HG02840 (cell line): ENCODE data around the gene DUSP10.

Experiments used
- ATAC-seq: cut with Tn5 transposase; IDR thresholded peaks from one replicate; pipeline ENCODE4 v1.9.1; 2021; ENCODE audit warnings: mild to moderate bottlenecking, moderate library complexity, moderate number of reproducible peaks; ENCODE audit not compliant: unreplicated experiment, low FRiP score

Gene DUSP10

DNA sequence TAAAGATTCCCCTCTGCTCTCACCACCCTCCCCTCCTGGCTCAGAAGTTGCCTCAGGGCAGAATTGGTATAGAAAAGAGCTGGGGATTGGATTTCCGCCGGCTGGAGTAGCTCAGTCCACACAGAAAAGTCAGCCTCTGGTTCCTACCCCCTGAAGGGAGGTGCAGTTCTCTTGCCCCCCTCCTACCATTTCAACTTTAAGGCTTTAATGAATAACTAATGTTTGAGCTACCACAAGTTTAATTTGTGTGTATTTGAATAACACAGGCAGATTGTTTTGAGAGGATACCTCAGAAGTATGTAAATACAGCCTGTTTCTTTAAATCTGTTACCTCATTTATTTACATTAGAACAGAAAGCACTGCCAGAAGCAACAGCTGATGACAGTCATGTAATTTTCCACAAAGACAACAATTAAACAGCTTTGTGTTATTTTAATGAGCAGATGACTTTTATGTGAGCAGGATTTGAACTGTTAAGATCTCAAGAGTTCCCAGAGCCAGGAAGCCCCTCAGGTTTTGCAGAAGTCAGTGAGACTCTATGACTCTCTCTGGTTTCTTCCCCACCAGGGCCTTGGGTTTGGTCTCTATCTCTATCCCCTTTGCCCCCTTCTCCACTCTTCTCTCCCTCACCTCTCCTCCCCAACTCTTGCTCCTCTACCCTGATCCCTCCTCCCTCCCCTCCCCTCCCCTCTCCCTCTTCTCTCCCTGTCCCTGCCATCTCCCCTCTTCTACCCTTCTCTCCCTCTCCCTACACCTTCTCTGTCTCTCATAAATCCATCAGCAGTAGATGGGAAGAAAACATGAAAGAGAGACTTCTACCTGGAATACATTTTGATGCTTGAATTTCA, 26.3 kb downstream of the DUSP10 start:
- ATAC-seq = no peak

DNA sequence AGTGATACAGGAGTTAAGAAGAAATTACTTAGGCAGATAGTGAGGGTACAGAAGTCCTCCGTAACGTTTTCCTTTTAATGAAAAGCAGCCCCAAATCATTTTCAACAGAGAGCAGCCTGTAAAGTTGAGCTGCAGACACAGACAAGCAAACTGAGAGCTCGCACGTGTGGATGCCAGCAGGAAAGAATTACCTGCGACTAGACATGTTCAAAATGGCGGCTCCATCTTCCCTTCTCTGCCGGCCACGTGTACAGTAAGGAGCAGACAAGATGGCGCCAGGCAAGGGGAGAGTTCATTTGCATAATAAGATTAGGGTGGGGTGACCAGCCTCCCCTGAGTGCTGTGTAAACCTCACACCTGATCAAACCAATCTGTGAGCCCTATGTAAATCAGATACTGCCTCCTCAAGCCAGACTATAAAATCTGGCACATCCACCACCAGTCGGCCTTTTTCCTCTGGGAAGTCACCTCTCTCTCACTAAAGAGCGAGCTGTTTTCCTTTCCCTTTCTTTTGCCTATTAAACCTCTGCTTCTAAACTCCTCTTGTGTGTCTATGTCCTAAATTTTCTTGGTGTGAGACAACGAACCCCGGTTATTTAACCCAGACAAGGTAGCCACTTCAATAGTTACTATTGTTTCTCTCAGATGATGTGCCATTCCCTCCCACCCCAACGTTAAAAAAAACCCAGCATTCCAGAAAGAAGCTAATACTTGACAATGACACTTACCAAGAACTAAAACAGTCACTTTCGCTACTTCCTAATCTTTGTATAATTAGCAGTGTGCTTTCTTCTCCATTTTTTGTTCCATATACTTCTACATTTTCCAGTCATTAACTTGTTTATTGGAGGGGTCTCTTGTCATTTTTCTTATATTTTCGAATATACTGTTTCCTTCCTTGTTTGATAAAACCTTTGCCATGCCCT, 27.4 kb downstream of the DUSP10 start:
- ATAC-seq = no peak

DNA sequence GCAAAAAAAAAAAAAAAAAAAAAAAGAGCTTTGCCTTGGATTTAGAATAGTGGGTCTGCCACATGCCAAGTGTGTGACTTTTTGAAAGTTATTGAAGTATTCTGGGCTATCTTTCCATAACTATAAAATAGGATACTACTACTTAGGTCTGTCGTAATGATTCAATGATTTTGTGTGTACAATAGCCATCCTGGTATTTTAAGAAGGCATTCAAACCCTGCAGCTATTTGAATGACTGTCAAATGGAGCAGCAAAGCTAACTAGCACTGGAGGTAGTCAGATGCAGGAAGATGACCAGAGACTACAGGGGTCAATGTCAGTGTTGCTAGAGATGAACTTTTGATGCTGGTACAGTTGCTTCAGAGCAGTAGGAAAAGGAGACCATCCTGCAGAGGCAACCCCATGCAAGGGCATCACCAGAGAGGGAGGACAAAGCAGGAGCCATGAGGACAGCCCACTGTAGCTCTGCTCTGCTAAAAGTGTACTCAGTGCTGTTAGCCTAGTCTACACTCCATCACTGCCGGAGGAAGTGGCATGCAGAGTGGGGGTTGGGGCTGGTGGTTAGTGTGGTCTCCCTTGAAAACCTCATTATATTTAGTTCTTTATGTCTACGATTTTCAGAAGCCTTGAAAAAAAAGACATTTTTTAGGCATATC, 29.0 kb downstream of the DUSP10 start:
- peak; percentile 41 for ATAC-seq

DNA sequence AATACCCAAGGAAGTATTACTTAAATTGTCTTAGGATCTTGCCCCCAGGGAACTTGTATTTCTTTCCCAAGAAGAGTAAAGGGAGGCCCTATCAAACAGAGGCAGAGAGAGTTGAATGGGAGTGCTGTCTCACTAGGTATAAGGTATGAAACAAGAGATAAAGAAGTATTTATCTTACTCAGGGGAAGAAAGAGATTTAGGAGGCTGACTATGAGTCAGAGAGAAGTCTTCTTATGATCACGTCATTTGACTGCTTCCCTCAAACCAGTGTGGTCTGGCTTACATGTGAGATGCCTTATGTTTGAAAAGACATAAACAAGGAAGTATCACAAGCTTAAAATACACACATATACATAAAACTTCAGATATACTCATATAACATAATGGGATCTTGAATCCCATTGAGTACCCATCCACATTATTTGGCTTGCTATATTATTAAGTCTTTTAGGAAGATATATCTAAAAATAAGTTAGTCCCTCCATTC, 29.6 kb downstream of the DUSP10 start:
- ATAC-seq = peak; percentile 47

DNA sequence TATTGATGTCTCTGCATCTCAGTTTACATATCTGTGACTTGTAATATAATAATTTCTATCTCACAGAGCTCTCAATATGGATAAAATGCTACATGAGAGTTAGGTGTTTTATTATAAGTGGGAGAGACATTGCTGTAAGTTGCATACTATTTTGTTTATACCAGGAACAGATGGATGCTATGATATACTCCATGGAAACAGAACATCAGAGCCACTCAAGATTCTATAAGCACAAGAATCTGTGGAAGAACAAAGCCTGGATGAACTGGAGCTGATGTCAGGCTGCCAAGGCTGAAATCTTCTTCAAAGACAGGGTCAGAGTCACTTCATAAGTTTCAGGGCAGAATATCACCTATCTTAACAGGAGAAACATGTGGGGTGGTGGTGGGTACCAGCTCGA, 30.2 kb downstream of the DUSP10 start:
- ATAC-seq = no peak

DNA sequence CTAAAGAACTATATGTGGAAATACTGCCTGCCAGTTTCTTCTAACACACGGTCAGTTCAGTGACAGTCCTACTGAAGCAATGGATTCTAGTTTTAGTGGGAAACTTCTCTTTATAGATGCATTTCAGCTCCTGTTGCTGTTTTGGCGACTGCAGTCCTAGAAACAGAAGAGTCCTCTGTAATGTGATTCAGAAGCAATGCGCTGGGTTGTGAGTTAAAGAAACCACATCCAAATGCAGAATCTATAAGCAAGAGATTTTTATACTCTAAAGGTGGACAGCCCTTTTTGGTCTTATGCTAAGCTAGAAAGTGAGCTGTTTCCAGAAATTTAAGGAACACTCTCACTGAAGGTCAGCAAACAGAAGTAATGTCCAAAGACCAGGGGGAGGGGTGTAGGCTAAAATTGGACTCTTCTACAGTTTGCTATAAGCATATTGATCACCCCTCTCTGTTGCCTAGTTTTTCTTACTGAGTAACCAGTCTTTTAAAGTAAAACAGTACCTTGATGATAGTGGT, 30.8 kb downstream of the DUSP10 start:
- ATAC-seq = no peak

DNA sequence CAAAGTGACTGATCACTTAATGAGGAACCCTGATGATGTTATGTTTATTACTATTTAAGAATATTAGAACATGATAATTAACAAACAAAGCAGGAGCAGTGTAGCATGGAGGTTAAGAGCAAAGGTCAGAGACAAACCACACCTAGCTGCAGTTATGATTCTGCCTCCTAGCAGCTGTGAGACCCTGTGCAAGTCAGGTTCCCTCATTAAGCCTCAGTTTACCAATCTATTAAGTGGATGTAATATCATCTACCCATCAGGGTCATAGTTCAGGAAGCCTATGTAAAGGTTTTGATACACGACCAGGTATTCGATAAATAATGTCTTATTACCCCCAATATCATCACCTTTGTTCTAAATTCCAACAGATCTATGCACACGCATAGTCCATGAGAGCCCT, 32.0 kb downstream of the DUSP10 start:
- no peak for ATAC-seq

DNA sequence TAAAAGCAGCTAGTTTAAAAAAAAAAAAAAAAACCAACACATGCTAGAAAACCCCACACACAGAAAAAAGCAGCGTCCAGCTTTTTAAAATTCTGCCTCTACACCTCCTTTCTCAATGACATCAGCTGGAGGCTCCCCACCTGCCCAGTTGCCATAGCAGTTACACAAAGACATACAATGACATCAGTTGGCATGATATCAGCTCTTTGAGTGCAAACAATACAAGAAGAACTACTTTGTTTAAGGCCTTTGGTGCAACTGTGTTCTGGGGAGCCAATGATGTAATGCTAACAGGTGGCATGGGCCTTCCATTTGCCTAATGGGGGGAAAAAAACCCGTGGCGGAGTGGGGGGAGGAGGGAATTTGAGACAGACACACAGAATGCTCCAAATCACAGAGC, 32.9 kb downstream of the DUSP10 start:
- ATAC-seq = peak; percentile 39

DNA sequence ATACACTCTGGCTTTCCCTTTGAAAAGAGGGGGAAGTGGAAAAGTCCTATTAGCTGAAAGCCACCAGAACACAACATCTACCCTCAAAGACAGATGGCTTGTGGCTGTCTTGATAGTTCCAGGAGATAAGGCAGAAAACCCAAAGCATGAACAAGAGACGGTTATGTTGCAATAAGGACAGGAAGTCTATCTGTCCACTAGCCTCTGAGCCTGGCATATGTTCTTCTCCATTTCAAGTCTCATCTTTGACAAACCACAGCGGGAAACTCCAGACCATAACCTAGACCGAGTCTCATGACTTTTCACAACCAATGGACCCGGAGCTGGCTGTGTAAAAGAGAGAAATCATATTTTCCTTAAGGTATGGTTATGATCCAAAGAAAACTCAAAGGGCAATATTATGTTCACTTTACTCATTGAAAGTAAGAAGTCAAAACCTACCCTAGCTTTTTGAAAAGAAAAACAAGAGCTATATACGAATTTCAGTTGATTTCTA, 33.8 kb downstream of the DUSP10 start:
- peak; percentile 55 for ATAC-seq

DNA sequence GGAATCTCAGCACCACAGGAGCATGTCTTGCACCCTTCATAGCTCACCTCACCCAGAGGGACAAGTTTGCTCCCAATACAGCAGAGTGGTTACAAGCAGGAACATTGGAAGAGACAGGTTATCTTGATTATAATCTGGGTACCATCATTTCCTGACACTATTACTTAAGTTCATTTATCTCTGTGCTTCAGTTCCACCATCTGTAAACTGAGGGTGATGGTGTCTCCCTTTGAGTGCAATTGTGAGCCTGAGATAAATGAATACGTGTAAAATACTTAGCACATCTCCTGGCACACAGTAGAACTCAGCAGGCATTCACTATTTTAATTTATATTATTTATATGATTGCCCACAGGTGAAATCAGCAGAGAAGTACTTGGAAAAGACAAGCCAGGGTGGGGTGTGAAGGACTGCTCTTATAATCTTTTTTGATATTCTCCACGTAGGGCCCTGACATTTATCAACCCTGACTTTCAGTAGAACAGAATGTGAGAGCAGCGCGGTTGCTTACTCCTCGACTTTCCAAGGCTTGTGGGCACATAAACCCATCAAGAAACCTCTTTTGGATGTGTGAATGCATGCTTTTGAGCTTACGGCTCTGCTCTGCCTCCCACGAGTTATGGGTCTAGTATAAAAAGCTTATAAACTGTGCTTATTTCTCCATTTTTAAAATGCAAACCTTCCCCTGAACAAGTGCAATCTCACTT, 34.9 kb downstream of the DUSP10 start:
- ATAC-seq = no peak

DNA sequence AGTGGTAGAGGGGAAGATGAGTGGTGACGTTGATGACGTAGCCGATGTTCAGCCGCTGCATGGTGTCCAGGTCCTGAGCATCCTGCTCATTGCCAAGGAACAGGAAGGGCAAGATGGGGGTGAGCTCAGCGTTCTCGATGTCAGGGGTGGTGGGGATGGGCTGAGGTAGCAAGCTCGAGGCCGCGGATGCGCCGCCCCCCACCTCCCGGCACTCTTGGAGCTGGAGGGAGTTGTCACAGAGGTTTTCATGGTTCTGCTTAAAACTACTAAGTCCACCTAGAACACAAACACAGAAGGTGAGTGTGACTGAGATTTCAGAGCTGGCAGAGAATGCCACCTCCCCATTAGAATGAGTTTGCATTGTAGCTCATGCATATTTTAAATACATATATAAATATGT, 35.7 kb downstream of the DUSP10 start:
- ATAC-seq = no peak

DNA sequence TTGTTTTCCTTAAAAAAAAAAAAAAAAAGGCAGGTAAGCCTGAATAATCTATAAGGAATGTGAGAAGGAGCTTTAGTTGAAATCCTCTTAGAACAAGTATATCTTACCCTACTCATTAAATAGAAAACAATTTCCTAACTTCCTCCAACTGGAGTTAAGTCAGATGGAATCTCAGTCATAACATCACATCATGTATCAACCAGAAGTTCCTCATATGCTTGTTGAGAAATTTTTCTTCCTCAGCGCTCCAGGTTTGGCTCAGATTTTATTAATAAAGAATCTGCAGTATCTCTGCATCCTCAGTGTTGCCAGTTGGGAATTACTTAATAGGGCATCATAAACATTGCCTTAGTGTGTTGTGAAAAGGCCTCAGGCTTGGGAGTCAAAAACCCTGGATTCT, 37.6 kb downstream of the DUSP10 start:
- no peak for ATAC-seq

DNA sequence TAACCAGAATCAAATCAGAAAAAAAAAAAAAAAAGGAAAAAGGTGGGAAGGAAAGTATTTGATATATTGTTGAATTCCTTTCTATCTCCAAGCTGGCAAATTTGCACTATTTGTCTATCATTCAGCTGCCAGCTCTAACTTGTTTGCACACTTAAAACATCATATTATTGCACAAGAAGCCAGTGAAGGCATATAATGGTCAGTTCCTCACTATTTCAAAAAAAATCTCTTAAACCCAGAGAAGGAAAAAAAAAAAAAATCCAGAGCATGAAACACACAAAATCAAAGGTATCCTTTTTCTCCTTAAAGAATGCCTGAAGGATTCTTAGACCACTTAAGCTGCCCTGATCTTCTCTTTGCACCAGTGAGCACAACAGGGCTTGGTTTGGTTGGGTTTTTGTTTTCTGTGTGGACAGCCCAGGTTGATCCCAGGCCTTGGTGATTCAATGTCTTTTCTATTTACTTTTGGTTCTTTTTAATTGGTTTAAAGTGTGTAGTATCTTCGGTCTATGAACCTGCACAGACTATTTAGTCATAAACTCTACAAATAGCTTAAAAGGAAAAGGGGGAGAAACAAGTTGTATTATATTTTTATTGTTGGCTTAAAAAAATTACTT, 40.2 kb downstream of the DUSP10 start:
- no peak for ATAC-seq

DNA sequence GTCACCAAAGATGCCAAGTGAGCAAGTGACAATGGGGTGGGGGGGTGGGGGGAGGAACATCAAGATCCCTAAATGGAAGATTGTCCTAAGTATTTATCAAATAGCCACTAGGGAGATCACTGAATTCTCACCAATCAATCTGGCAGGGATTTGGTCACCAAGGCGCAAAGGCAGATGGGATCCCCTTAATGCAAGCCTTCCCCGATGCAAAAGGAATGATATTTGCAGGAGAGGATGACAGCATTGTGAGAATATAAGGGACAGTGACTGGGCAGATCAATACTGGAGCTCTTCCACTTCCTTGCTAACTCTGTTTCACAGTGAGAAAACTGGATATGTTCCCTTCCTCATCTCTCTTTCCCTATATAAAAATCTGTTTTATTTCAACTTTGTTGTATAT, 40.9 kb downstream of the DUSP10 start:
- ATAC-seq = no peak

DNA sequence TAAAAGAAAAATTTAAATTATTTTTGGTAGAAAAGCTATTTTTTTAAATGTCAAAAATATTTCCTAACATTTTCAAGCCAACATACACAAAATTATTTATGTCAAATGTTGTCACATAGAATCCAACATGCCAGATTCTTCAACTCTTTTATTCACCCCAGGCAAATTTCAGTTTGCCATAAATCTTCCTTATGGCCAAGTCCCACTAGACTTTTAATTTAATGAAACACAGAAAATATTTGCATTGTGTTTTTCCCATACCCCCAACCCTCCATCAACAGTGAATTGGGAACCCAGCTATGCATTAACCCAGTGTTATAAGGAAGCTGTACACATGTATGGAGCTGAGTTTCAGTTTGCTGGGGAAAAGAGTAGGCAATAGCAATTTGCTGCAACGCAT, 41.4 kb downstream of the DUSP10 start:
- no peak for ATAC-seq

DNA sequence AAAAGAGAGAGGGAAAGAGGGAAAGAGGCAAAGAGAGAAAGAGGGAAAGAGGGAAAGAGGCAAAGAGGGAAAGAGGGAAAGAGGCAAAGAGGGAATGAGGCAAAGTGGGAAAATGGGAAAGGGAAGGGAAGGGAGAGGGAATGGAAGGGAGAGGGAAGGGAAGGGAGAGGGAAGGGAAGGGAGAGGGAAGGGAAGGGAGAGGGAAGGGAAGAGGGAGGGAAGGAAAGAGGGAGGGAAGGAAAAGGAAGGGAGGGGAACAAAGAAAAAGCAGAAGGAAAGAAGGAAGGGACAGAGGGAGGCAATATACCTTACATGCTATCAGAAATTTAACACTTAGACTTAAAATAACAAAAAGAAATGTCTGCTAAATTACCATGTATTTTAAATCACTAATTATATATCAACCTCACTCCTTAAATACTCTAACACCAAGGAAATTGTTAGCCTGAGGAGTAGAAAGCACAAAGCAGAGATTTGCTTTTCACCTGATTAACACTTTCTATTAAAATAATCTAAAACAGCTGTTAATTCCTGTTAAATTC, 41.8 kb downstream of the DUSP10 start:
- no peak for ATAC-seq

DNA sequence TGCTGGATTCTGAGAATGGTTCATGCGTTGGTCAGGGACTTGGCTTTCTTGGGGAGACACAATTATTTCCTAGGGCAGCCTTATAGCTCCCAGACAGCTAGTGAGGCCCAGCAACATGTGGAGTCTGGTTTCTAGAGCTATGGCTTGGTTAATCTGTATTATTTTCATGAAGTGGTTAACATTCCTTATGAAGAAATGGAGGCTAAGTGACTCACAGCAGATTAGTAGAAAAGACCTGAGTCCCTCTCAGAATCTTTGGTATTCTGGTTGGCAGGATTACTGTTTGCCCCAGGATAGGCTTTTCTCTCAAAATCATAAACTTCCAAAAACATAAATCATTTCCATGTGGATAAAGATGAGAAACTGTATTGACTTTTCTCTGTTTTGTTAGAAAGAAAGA, 42.3 kb downstream of the DUSP10 start:
- no peak for ATAC-seq

DNA sequence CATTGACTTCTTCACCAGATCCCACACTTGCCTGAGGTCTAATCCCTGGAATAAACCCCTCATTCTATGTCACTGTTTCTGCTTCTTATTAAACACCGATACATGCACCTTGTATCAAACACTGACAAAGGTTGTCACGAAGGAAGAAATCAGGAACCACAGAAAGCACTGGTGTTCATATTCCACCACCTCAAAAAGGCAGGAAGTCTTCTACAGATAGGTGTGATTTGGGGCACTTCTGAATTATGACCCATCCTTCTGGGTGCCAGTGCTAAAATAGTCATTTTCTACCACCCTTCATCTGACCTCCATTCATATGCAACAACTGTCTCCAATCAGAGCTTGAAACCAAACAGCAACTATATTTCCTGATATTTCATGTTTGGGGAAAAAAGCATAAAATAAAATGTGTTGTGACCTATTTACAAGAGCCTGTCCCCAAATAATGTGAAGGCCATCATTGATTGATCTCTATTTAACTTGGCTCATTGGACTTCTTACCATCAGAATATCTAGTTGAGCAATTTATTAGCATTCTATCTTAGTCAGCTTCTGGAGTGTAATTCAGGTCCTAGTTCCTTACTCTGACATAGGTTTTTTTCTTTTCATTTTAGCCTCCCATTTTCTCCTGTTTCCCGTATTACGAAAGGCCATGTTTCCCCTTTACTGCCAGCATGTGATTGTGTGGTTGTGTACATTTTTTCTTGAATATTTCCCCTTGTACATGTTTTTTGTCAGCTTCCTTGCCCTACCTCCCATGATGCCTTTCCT, 43.1 kb downstream of the DUSP10 start:
- ATAC-seq = no peak
